HCT116 (cell line): ENCODE data around the gene PTPRQ.

Experiments used
- CEBPB ChIP-seq: IDR thresholded peaks from 2 replicates; pipeline ENCODE4 v1.6.1; 2012; ENCODE audit warnings: low read depth
- ELF1 ChIP-seq: IDR thresholded peaks from 2 replicates; pipeline ENCODE4 v1.6.1; 2012; ENCODE audit warnings: low read depth, borderline replicate concordance
- EZH2 ChIP-seq: fragments of 200-600 bp; sonication (generic); IDR thresholded peaks from 2 replicates; pipeline ENCODE4 v1.6.1; 2017; ENCODE audit warnings: antibody characterized with exemption, mixed run types
- EZH2phosphoT487 ChIP-seq: fragments of 200-600 bp; IDR thresholded peaks from 2 replicates; pipeline ENCODE4 v1.6.1; 2018; ENCODE audit warnings: antibody characterized with exemption, borderline replicate concordance
- JUND ChIP-seq: IDR thresholded peaks from 2 replicates; pipeline ENCODE4 v1.6.1; 2012
- POLR2A ChIP-seq: IDR thresholded peaks from 2 replicates; pipeline ENCODE4 v1.7.0; 2011; ENCODE audit warnings: borderline replicate concordance; ENCODE audit not compliant: insufficient read depth, insufficient read length; ENCODE audit errors: extremely low read depth
- POLR2AphosphoS5 ChIP-seq: IDR thresholded peaks from 2 replicates; pipeline ENCODE4 v1.6.1; 2011; ENCODE audit warnings: mild to moderate bottlenecking, low read depth, low read length, moderate library complexity
- RAD21 ChIP-seq: IDR thresholded peaks from 2 replicates; pipeline ENCODE4 v1.6.1; 2012; ENCODE audit warnings: low read depth, mild to moderate bottlenecking
- SIN3A ChIP-seq: IDR thresholded peaks from 2 replicates; pipeline ENCODE4 v1.6.1; 2012; ENCODE audit warnings: low read depth
- TF ChIP-seq, protein P1 (sequence below), 3 experiments: fragments of 200-600 bp in 1 of 3; sonication (generic) in 1 of 3; IDR thresholded peaks in 2 of 3; conservative IDR thresholded peaks in 1 of 3; 2 replicates each; pipeline ENCODE4 v1.5.1; 2012 to 2017; ENCODE audit warnings: low read depth in 2 of 3, low read length in 2 of 3, antibody characterized with exemption in 1 of 3, borderline replicate concordance in 1 of 3, control low read depth in 1 of 3, mild to moderate bottlenecking in 1 of 3, mixed read lengths in 1 of 3, mixed run types in 1 of 3, moderate library complexity in 1 of 3; ENCODE audit not compliant: insufficient read depth in 1 of 3
- TF ChIP-seq, protein P2 (sequence below): IDR thresholded peaks from 2 replicates; pipeline ENCODE4 v1.6.1; 2011; ENCODE audit warnings: mild to moderate bottlenecking, low read length, moderate library complexity; ENCODE audit not compliant: insufficient replicate concordance; ENCODE audit errors: extremely low read depth

DNA sequence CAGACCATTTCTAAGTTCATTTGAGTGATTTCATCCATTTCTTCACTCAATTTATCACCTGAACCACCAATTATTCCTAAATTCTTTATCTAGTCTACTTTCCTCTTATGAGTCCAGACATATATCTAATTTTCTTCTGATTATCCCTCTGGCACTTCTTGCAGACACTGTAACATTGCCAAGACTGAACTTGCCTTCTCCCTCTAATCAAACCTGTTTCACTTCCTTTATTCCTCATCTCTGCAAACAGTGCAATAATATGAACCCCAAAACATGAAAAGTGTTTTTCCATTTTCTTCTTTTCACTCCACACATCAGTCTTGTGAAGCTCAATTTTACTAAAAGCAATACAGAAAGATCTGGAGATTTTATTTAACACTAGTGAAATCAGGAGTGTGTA lies 37.8 kb upstream of the PTPRQ start:
- TF ChIP-seq, protein P1, sequence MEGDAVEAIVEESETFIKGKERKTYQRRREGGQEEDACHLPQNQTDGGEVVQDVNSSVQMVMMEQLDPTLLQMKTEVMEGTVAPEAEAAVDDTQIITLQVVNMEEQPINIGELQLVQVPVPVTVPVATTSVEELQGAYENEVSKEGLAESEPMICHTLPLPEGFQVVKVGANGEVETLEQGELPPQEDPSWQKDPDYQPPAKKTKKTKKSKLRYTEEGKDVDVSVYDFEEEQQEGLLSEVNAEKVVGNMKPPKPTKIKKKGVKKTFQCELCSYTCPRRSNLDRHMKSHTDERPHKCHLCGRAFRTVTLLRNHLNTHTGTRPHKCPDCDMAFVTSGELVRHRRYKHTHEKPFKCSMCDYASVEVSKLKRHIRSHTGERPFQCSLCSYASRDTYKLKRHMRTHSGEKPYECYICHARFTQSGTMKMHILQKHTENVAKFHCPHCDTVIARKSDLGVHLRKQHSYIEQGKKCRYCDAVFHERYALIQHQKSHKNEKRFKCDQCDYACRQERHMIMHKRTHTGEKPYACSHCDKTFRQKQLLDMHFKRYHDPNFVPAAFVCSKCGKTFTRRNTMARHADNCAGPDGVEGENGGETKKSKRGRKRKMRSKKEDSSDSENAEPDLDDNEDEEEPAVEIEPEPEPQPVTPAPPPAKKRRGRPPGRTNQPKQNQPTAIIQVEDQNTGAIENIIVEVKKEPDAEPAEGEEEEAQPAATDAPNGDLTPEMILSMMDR (IDR thresholded peaks at IDR 0.05 in 2 of 3, conservative IDR thresholded peaks at IDR 0.05 in 1 of 3; ENCODE audit: borderline replicate concordance in 1 of 3, insufficient read depth in 1 of 3, low read depth in 2 of 3, low read length in 2 of 3), result no peak
- TF ChIP-seq SIN3A, result no peak
- no peak for TF ChIP-seq RAD21
- no peak for TF ChIP-seq POLR2A
- no peak for TF ChIP-seq ELF1
- no peak for TF ChIP-seq POLR2AphosphoS5
- no peak for TF ChIP-seq EZH2phosphoT487
- TF ChIP-seq EZH2, result no peak
- TF ChIP-seq CEBPB, result no peak
- TF ChIP-seq, protein P2, sequence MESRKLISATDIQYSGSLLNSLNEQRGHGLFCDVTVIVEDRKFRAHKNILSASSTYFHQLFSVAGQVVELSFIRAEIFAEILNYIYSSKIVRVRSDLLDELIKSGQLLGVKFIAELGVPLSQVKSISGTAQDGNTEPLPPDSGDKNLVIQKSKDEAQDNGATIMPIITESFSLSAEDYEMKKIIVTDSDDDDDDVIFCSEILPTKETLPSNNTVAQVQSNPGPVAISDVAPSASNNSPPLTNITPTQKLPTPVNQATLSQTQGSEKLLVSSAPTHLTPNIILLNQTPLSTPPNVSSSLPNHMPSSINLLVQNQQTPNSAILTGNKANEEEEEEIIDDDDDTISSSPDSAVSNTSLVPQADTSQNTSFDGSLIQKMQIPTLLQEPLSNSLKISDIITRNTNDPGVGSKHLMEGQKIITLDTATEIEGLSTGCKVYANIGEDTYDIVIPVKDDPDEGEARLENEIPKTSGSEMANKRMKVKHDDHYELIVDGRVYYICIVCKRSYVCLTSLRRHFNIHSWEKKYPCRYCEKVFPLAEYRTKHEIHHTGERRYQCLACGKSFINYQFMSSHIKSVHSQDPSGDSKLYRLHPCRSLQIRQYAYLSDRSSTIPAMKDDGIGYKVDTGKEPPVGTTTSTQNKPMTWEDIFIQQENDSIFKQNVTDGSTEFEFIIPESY, result no peak
- no peak for TF ChIP-seq JUND
